Small intestine (tissue), 7 donors: Measurements from ENCODE around the gene CDH13. TPM values are rescaled to one million over a fixed set of nuclear protein-coding genes. Genes with fewer than 3 reads are reported as not detected.

Experiments used
- DNase-seq, 2 donors: peaks; one replicate each; pipeline versions ENCODE4 v3.0.0 to v3.0.0-alpha.2; 2013
- FAIRE-seq: peaks from 2 replicates; lab custom pipeline; 2012; peaks lifted over from hg19 to GRCh38; lab: Jason Lieb, UNC
- H3K27ac ChIP-seq, 3 donors: one replicate each; pipeline ENCODE4 v1.5.1; 2013; ENCODE audit warnings: low read length in 2 of 3, mild to moderate bottlenecking in 2 of 3, control low read depth in 1 of 3, inconsistent platforms in 1 of 3, low read depth in 1 of 3, moderate library complexity in 1 of 3
- H3K27me3 ChIP-seq, 3 donors: one replicate each; pipeline ENCODE4 v1.6.1; 2013; ENCODE audit warnings: low read length in 3 of 3, inconsistent platforms in 1 of 3; ENCODE audit not compliant: control insufficient read depth in 3 of 3, insufficient read depth in 3 of 3
- H3K36me3 ChIP-seq, 3 donors: one replicate each; pipeline ENCODE4 v1.6.1; 2013; ENCODE audit warnings: low read length in 3 of 3, inconsistent platforms in 1 of 3, low read depth in 1 of 3, mild to moderate bottlenecking in 1 of 3, moderate library complexity in 1 of 3; ENCODE audit not compliant: control insufficient read depth in 3 of 3, insufficient read depth in 2 of 3
- H3K4me1 ChIP-seq, 3 donors: one replicate each; pipeline ENCODE4 v1.6.1; 2013; ENCODE audit warnings: low read length in 2 of 3, inconsistent platforms in 1 of 3, low read depth in 1 of 3, mild to moderate bottlenecking in 1 of 3, moderate library complexity in 1 of 3; ENCODE audit not compliant: control insufficient read depth in 3 of 3, insufficient read depth in 2 of 3
- H3K4me3 ChIP-seq, 3 donors: one replicate each; pipeline ENCODE4 v1.5.1; 2013; ENCODE audit warnings: low read length in 3 of 3, control low read depth in 1 of 3, inconsistent platforms in 1 of 3, low read depth in 1 of 3, mild to moderate bottlenecking in 1 of 3, moderate library complexity in 1 of 3
- H3K9me3 ChIP-seq, 2 donors: one replicate each; pipeline ENCODE4 v1.6.1; 2013; ENCODE audit warnings: low read depth in 1 of 2, low read length in 1 of 2; ENCODE audit not compliant: control insufficient read depth in 2 of 2, insufficient read depth in 1 of 2
- WGBS, 3 donors: extraction: QIAGEN DNeasy Blood & Tissue Kit; methylation state at CpG; one replicate each; pipeline ENCODE4 v1.1.7; 2013; 5-methylcytosine and 5-hydroxymethylcytosine counted together
- polyA plus RNA-seq, 4 donors: library from polyadenylated mRNA; stranded (reverse) in 3 of 4; unstranded in 1 of 4; fragments of 200-250 nt in 3 of 4; fragments of 120-200 nt in 1 of 4; gene quantifications; one replicate each; pipeline versions ENCODE4 v1.2.1 to v1.2.3, GENCODE V29; 2013
- donor health status: healthy with polysubstance abuse.
- donor health status: control.
- donor health status: control.
- donor health status: Bipolar disorder and iron deficiency.
- donor health status: healthy.

The CDH13 gene
- polyA plus RNA-seq, 4 donors: 0.27 to 15.0 (median 2.9) TPM; not detected in 1

GRCh38 chr16:82953517-82953916 is 326.7 kb downstream of the CDH13 start:
- WGBS, 3 donors: 67 to 84% (median 69%) methylated on average over 2 of the region's 2 CpGs
- DNase-seq (no peak), FAIRE-seq (no peak)
- Histone ChIP-seq H3K4me3 (no peak overlapping the region), H3K27ac (no peak overlapping the region), H3K4me1 (no peaks in the 10 kb centered on the region), H3K9me3 (no peaks in the 10 kb centered on the region), H3K27me3 (no peaks in the 10 kb centered on the region), H3K36me3 (no peaks in the 10 kb centered on the region)

- FAIRE-seq (no peak), DNase-seq (no peak)
- H3K27ac ChIP-seq: no peak overlapping the region
- no peaks in the 10 kb centered on the region for H3K27me3 ChIP-seq
- no peaks in the 10 kb centered on the region for H3K9me3 ChIP-seq
- WGBS, 3 donors: 88 to 95% (median 90%) methylated on average over 8 of the region's 8 CpGs
- no peaks in the 10 kb centered on the region for H3K4me1 ChIP-seq
- H3K36me3 ChIP-seq: no peaks in the 10 kb centered on the region
- no peak overlapping the region for H3K4me3 ChIP-seq
Observed at GRCh38 chr16:82954224-82954929, 327.6 kb downstream of the CDH13 start.

- Histone ChIP-seq H3K27me3 (no peaks in the 10 kb centered on the region), H3K9me3 (no peaks in the 10 kb centered on the region), H3K27ac (no peak overlapping the region), H3K4me1 (no peaks in the 10 kb centered on the region), H3K4me3 (no peak overlapping the region), H3K36me3 (no peaks in the 10 kb centered on the region)
- FAIRE-seq (no peak), DNase-seq (peak in 1 of 2 donors; percentile 18)
- WGBS, 3 donors: 78 to 86% (median 82%) methylated on average over 3 of the region's 3 CpGs
Observed at GRCh38 chr16:82955741-82956348, 329.1 kb downstream of the CDH13 start.

DNA sequence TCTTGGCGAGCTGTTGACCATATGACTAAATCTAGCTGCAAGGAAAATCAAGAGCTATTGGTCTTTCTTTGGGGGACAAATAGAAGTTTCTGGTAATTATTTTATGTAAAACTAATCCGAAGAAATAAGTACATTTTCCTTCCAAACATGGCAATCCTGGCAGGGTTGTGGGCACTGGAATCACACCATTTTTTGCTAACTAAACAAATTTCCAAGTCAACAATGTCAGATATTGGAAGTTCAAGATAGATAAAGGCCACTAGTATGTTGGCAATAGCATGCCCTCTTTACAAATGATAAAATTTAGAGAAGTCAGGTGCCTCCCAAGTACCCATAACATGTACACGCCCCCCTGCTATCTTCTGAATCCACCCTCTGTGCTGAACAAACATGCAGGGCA is 330.4 kb downstream of the CDH13 start:
- H3K9me3 ChIP-seq: no peaks in the 10 kb centered on the region
- H3K4me3 ChIP-seq: no peak overlapping the region
- no peak overlapping the region for H3K27ac ChIP-seq
- no peaks in the 10 kb centered on the region for H3K36me3 ChIP-seq
- FAIRE-seq (no peak), DNase-seq (no peak)
- H3K27me3 ChIP-seq: no peaks in the 10 kb centered on the region
- no peaks in the 10 kb centered on the region for H3K4me1 ChIP-seq
- 67 to 78% (median 71%) methylated on average over 3 of the region's 3 CpGs for WGBS, 3 donors

DNA sequence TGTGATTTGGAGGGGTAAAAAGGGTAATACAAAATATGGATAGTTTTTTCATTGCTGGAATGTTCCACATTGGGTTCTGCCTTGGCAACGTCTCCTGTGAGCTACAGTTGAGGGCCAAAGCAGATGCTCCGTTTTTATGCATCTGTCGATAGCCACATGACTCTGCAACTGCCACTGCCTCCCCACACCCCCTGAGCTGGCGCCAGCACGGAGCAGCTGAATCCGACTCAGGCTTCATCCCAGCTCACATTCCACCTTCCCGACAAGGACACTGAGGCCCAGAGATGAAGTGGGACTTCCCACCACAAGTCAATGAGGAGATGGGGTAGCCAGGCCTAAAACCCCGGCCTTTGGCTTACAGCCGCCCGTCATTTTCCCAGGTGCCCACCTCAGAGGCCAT is 334.1 kb downstream of the CDH13 start:
- FAIRE-seq (no peak), DNase-seq (no peak)
- H3K4me3 ChIP-seq: no peak overlapping the region
- H3K36me3 ChIP-seq: no peaks in the 10 kb centered on the region
- WGBS, 3 donors: 91 to 97% (median 95%) methylated on average over 10 of the region's 10 CpGs
- no peaks in the 10 kb centered on the region for H3K9me3 ChIP-seq
- H3K27me3 ChIP-seq: no peaks in the 10 kb centered on the region
- H3K27ac ChIP-seq: no peak overlapping the region
- no peaks in the 10 kb centered on the region for H3K4me1 ChIP-seq

- Histone ChIP-seq H3K27me3 (no peaks in the 10 kb centered on the region), H3K27ac (no peak overlapping the region), H3K4me3 (no peak overlapping the region), H3K4me1 (no peaks in the 10 kb centered on the region), H3K36me3 (no peaks in the 10 kb centered on the region), H3K9me3 (no peaks in the 10 kb centered on the region)
- no peak for DNase-seq
- 78 to 92% (median 87%) methylated on average over 11 of the region's 11 CpGs for WGBS, 3 donors
- FAIRE-seq: no peak
Observed at GRCh38 chr16:82963653-82964052, 336.9 kb downstream of the CDH13 start.

GRCh38 chr16:82965808-82966207 is 339.0 kb downstream of the CDH13 start:
- FAIRE-seq (no peak), DNase-seq (no peak)
- WGBS, 3 donors: 85 to 94% (median 90%) methylated on average over 5 of the region's 5 CpGs

DNA sequence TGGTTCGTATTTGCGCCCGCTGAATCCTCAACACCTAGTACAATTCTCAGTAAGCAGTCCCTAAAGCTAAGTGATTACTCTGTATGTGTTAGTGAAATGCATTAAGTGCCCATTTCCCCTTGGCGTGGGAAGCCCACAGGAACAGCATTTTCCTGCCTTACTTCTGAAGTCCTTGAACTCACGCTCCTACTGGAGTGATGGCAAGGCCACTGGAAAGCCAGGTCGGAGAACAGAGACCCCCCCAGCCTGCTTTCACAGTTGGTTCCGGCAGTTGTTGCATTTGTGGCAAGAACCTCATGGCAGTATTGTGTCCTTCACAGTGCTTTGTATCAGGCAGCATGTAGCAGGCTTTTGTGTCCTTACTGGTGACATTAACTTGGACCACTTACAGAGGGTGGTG is 340.7 kb downstream of the CDH13 start:
- Histone ChIP-seq H3K4me1 (no peaks in the 10 kb centered on the region), H3K27ac (no peak overlapping the region), H3K27me3 (no peaks in the 10 kb centered on the region), H3K9me3 (no peaks in the 10 kb centered on the region), H3K36me3 (no peaks in the 10 kb centered on the region), H3K4me3 (no peak overlapping the region)
- DNase-seq: no peak
- FAIRE-seq: no peak
- 86 to 89% (median 89%) methylated on average over 7 of the region's 7 CpGs for WGBS, 3 donors

More at GRCh38 chr16:82965808-82966207, 339.0 kb downstream of the CDH13 start:
- Histone ChIP-seq H3K27me3 (no peaks in the 10 kb centered on the region), H3K9me3 (no peaks in the 10 kb centered on the region), H3K27ac (no peak overlapping the region), H3K4me1 (no peaks in the 10 kb centered on the region), H3K4me3 (no peak overlapping the region), H3K36me3 (no peaks in the 10 kb centered on the region)
